Smooth muscle cell of the coronary artery (primary cell): ENCODE data around the gene PORCN. TPM values are rescaled to one million over a fixed set of nuclear protein-coding genes. Genes with fewer than 3 reads are reported as not detected.

Experiments
- total RNA-seq: library from RNA; depleted of rRNA; stranded (reverse); fragments of >200 nt; gene quantifications from 2 replicates; pipeline ENCODE4 v1.2.3, GENCODE V29; 2014; ENCODE audit warnings: low replicate concordance

PORCN gene
- total RNA-seq = 9.8 and 17.6 TPM in 2 replicates

GRCh38 chrX:48508400-48509244 lies at the start of gene PORCN:
Gene PORCN, plus strand, starts transcription at chrX:48508992. Its CDS starts 829 bp downstream, at chrX:48509821.

DNA sequence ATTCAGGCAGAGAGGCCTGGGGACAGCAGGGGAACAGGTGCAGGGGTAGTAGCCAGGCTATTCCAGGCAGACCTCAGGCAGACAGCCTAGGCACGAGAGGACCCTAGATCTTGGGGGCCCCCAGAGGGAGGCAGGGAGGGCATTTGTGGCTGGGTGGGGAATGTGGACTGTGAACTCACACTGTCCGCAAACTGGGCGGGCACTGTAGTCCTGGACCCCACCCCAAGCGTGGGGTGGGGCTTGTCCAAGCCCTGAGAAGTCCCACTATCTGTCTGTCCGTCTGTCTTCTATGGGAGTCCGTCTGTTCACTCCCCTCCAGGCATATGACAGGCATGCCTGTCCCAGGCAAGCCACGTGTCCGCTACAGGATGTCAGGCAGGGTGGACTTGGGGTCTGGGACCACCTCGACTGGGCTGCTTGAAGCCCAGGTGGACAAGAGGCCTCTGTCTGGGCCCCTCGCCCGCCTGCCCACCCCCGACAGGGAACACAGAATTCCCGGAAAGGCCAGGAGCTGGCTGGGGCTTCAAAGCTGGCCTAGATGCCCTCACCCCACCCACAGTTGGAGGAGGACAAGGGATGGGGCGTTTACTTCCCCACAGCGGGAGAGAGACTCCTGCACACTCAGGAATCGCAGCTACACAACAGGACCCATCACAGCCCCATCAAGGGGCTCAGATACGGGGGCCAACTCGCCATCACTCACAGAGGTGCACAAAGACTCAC lies 38.5 kb upstream of the PORCN start, which contains the start of gene SLC38A5:
SLC38A5 (minus strand) TSS at position 151 of the 723 bp plus-strand sequence. CDS start 2,336 bp downstream, outside the sequence.

GRCh38 chrX:48475774-48476577 lies 32.8 kb upstream of the PORCN start, which contains the start of gene FTSJ1:
Gene FTSJ1, plus strand, starts transcription at chrX:48476199. Its CDS starts 1,849 bp downstream, at chrX:48478048.

DNA sequence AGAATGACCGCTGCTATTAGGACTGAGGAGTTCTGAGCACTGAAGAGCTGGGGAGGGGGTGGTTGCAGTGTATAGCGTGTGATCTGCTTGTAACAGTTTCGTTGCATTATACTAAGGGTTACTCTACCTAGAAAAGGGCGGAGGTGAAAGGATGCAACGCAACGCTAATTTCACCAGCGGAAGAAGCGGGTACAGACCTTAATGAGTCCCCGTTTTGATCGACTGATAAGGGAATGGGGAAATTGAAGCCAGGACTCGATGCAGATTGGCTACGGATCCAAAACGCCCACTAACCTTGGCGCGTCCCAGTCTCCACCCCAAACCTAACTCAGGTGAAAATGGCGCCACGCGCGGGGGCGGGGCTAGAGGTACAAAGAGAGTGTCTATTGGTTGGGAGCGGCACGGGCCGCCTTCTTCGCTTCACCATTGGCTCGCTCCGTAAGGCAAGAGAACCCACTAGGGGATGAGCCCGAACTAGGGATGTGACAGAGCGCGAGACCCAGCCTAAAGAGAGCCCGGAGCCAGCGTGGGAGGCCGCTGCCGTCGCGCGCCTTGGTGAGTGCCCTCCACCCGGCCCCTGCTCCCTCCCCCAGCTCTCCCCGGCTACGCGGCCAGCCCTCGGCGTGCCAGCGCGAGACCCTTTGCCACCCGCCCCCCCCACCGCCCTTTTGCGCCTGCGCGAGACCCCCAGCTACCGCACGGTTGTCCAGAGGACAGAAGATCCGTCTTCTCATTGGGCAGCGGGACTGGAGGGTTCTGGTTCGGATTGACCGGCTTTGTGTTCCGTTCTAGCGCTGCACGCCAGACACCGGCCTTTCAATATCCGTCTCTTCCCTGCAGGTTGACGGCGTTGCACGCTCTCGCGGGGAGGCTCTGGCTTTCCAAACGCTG lies 12.8 kb downstream of the PORCN start, which contains the start of gene EBP:
EBP (plus strand) TSS at position 456 of the 891 bp plus-strand sequence. CDS start 1,964 bp downstream, outside the sequence.

DNA sequence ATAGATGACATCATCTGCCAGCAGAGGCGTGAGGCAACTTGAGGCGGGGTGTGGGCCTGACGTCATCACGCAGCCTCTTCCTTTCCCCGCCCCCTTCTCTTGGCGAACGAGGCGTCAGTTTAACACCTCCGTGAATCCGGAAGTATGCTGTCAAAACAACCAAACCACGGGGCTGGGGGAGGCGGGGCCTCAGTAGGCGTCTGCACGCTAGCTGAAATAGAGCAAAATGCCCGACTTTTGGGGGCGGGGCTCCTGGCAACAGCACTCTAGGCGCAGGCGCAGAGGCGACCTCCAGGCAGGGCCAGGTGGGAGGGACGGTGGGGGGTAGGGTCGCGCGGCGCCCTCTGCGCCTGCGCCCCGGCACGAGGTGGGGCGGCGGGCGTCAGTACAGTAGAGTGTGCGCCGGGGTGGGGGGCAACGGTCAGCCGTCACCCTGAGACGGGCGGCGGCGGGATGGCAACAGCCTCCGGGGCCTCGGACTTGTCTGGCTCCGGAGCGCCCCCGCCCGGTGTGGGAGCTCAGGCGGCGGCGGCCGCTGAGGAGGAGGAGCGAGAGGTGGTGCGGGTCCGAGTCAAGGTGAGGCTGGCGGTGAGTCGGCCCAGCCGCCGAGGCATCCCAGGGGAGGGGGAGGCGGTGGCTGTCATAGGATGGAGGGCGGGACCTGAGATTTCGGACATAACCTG lies 30.7 kb downstream of the PORCN start, which contains the start of gene TBC1D25:
TBC1D25 (plus strand) TSS at position 370 of the 683 bp plus-strand sequence; CDS start at position 454, 84 bp downstream.

Other genes starting within 250 kb of the PORCN start
- not detected in 2 replicates for gene SSX3, start 152.3 kb upstream of the PORCN start, total RNA-seq
- gene SSX4, start 125.5 kb upstream of the PORCN start, total RNA-seq = not detected in 2 replicates
- not detected in 2 replicates for gene SSX4B, start 97.0 kb upstream of the PORCN start, total RNA-seq
- 21.9 and 54.9 TPM in 2 replicates for gene SLC38A5, start 38.7 kb upstream of the PORCN start, total RNA-seq
- 27.4 and 56.0 TPM in 2 replicates for gene FTSJ1, start 32.8 kb upstream of the PORCN start, total RNA-seq
- 45.9 and 78.8 TPM in 2 replicates for gene EBP, start 12.8 kb downstream of the PORCN start, total RNA-seq
- gene TBC1D25, start 30.7 kb downstream of the PORCN start, total RNA-seq = 5.3 and 6.2 TPM in 2 replicates
- 56.9 and 302 TPM in 2 replicates for gene RBM3, start 65.5 kb downstream of the PORCN start, total RNA-seq
- gene WDR13, start 88.5 kb downstream of the PORCN start, total RNA-seq = 170 and 335 TPM in 2 replicates
- 0.23 TPM in 1 of 2 replicates, not detected in the other for gene WAS, start 174.8 kb downstream of the PORCN start, total RNA-seq
- 0.59 and 2.5 TPM in 2 replicates for gene SUV39H1, start 187.7 kb downstream of the PORCN start, total RNA-seq